Natural killer cell (primary cell): Measurements from ENCODE around the gene ME1. TPM values are rescaled to one million over a fixed set of nuclear protein-coding genes. Genes with fewer than 3 reads are reported as not detected.

Experiments used
- ATAC-seq, 3 donors: fragments of 150-1000 bp in 2 of 3; fragments of 200-7000 bp in 1 of 3; cut with Tn5 transposase; 1 replicate in 1 of 3; 2 replicates in 2 of 3; pipeline ENCODE4 v1.10.0; 2021; ENCODE audit warnings: mild to moderate bottlenecking in 2 of 3, moderate library complexity in 2 of 3
- DNase-seq, 2 donors: peaks; one replicate each; pipeline versions ENCODE4 v3.0.0 to v3.0.0-alpha.2; 2013 to 2021; ENCODE audit warnings: mixed read lengths in 1 of 2
- H3K27ac ChIP-seq: one replicate; pipeline ENCODE4 v1.5.1; 2013; ENCODE audit warnings: mild to moderate bottlenecking, low read length
- H3K27me3 ChIP-seq: one replicate; pipeline ENCODE4 v1.6.1; 2013; ENCODE audit warnings: low read length; ENCODE audit not compliant: control insufficient read depth, insufficient read depth
- H3K36me3 ChIP-seq: one replicate; pipeline ENCODE4 v1.6.1; 2013; ENCODE audit warnings: low read length; ENCODE audit not compliant: control insufficient read depth, insufficient read depth
- H3K4me1 ChIP-seq: one replicate; pipeline ENCODE4 v1.6.1; 2013; ENCODE audit warnings: low read length; ENCODE audit not compliant: control insufficient read depth, insufficient read depth
- H3K4me3 ChIP-seq: one replicate; pipeline ENCODE4 v1.5.1; 2013; ENCODE audit warnings: low read length
- H3K9me3 ChIP-seq: one replicate; pipeline ENCODE4 v1.6.1; 2013; ENCODE audit warnings: low read length; ENCODE audit not compliant: control insufficient read depth, insufficient read depth
- H3K27ac Mint-ChIP-seq, 2 donors: one replicate each; pipeline ENCODE4 v1.8.0; 2022; ENCODE audit warnings: mild to moderate bottlenecking in 2 of 2, mixed read lengths in 2 of 2, moderate library complexity in 1 of 2
- H3K27me3 Mint-ChIP-seq, 2 donors: one replicate each; pipeline ENCODE4 v1.8.0; 2022; ENCODE audit warnings: low read depth in 2 of 2, mixed read lengths in 2 of 2
- H3K36me3 Mint-ChIP-seq: one replicate; pipeline ENCODE4 v1.8.0; 2022; ENCODE audit warnings: mixed read lengths
- H3K4me1 Mint-ChIP-seq, 2 donors: one replicate each; pipeline ENCODE4 v1.8.0; 2022; ENCODE audit warnings: mixed read lengths in 2 of 2
- H3K4me3 Mint-ChIP-seq: one replicate; pipeline ENCODE4 v1.8.0; 2022; ENCODE audit warnings: mild to moderate bottlenecking, moderate library complexity, mixed read lengths
- H3K9me3 Mint-ChIP-seq, 2 donors: one replicate each; pipeline ENCODE4 v1.8.0; 2022; ENCODE audit warnings: mixed read lengths in 2 of 2
- CTCF ChIP-seq: fragments of 200-600 bp; IDR thresholded peaks from one replicate; pipeline ENCODE4 v1.8.0; 2022; ENCODE audit warnings: antibody characterized with exemption
- WGBS: methylation state at CpG from one replicate; pipeline ENCODE4 v1.1.7; 2013; ENCODE audit warnings: missing lambda C conversion rate; ENCODE audit not compliant: insufficient coverage; 5-methylcytosine and 5-hydroxymethylcytosine counted together
- intact Hi-C: fragments of 100-400 bp; cut with micrococcal nuclease; formaldehyde crosslinking; loops from one replicate; pipeline ENCODE4 v1.14.2; 2022
- total RNA-seq, 4 donors: library from RNA; stranded (reverse); fragments of 120-200 nt in 1 of 4; gene quantifications; one replicate each; pipeline versions ENCODE4 v1.2.3 to v1.2.4, GENCODE V29; 2013 to 2022

ME1 gene
- total RNA-seq, 3 donors from 2014 or later (not counting 1 experiment from before 2014, with no cell fraction given), result 0.14 to 0.32 TPM; not detected in 1

- no peaks in the 10 kb centered on the region for H3K27me3 Mint-ChIP-seq
- Histone ChIP-seq H3K27me3 (no peaks in the 10 kb centered on the region), H3K9me3 (no peaks in the 10 kb centered on the region), H3K4me3 (no peak overlapping the region), H3K36me3 (no peaks in the 10 kb centered on the region), H3K27ac (no peak overlapping the region), H3K4me1 (no peaks in the 10 kb centered on the region)
- no peaks in the 10 kb centered on the region for H3K9me3 Mint-ChIP-seq
- DNase-seq (no peak), ATAC-seq (no peak)
- intact Hi-C loops, result no loop called here
- no peaks in the 10 kb centered on the region for H3K36me3 Mint-ChIP-seq
- no peak overlapping the region for H3K4me3 Mint-ChIP-seq
- H3K4me1 Mint-ChIP-seq, result no peaks in the 10 kb centered on the region
- no peak overlapping the region for H3K27ac Mint-ChIP-seq
- no peak for TF ChIP-seq CTCF
Measured at GRCh38 chr6:83378621-83379388, 52.0 kb downstream of the ME1 start.

DNA sequence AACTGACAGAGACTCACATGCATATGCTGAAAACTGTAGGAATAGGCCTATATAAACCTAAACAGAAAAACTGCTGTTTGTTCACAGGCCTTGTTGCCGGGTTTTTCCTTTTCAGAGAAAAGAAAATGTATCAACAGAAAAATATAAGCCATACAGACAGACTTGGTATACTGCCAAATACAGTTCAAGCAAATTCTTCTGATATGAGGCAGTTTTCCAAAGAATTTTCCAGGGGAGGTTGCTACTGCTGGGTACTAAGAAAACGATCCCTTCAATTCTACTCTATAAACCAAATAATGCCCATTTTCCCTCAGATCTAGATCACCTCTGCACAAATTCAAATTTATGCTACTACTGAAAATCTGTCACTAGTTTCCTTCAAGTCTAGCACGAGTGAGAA, 59.4 kb downstream of the ME1 start:
- no peak for TF ChIP-seq CTCF
- ATAC-seq, result no peak
- Histone ChIP-seq H3K4me1 (no peaks in the 10 kb centered on the region), H3K27ac (no peak overlapping the region), H3K27me3 (no peaks in the 10 kb centered on the region), H3K9me3 (no peaks in the 10 kb centered on the region), H3K4me3 (no peak overlapping the region), H3K36me3 (no peaks in the 10 kb centered on the region)
- Mint-ChIP-seq H3K36me3 (no peaks in the 10 kb centered on the region), H3K27me3 (peaks cover 0 to 2% of the 10 kb centered on the region in 2 donors), H3K4me3 (no peak overlapping the region), H3K4me1 (no peaks in the 10 kb centered on the region), H3K27ac (no peak overlapping the region), H3K9me3 (no peaks in the 10 kb centered on the region)
- DNase-seq, result no peak
- 43% methylated on average over 2 of the region's 3 CpGs for WGBS
- intact Hi-C loops, result no loop called here

- Mint-ChIP-seq H3K4me1 (no peaks in the 10 kb centered on the region), H3K27ac (no peak overlapping the region), H3K4me3 (no peak overlapping the region), H3K36me3 (no peaks in the 10 kb centered on the region), H3K9me3 (no peaks in the 10 kb centered on the region), H3K27me3 (peaks cover 0 to 2% of the 10 kb centered on the region in 2 donors)
- DNase-seq (no peak), ATAC-seq (no peak)
- no peaks in the 10 kb centered on the region for H3K4me1 ChIP-seq
- H3K9me3 ChIP-seq, result no peaks in the 10 kb centered on the region
- no peak overlapping the region for H3K4me3 ChIP-seq
- H3K27ac ChIP-seq, result no peak overlapping the region
- H3K36me3 ChIP-seq, result no peaks in the 10 kb centered on the region
- intact Hi-C loops, result no loop called here
- H3K27me3 ChIP-seq, result no peaks in the 10 kb centered on the region
- 93% methylated on average over 1 of the region's 3 CpGs for WGBS
- no peak for TF ChIP-seq CTCF
Measured at GRCh38 chr6:83370567-83370966, 60.3 kb downstream of the ME1 start.

- H3K4me3 Mint-ChIP-seq, result no peak overlapping the region
- H3K36me3 Mint-ChIP-seq, result no peaks in the 10 kb centered on the region
- no peak for TF ChIP-seq CTCF
Measured at GRCh38 chr6:83369692-83370091, 61.2 kb downstream of the ME1 start.

More at GRCh38 chr6:83369692-83370091, 61.2 kb downstream of the ME1 start:
- intact Hi-C loops, result no loop called here
- Histone ChIP-seq H3K4me3 (no peak overlapping the region), H3K36me3 (no peaks in the 10 kb centered on the region), H3K27me3 (no peaks in the 10 kb centered on the region), H3K27ac (no peak overlapping the region), H3K9me3 (no peaks in the 10 kb centered on the region), H3K4me1 (no peaks in the 10 kb centered on the region)
- Mint-ChIP-seq H3K4me1 (no peaks in the 10 kb centered on the region), H3K27me3 (peaks cover 0 to 2% of the 10 kb centered on the region in 2 donors), H3K27ac (no peak overlapping the region), H3K9me3 (no peaks in the 10 kb centered on the region)
- WGBS, result no CpG with 5 or more reads among the region's 3 CpGs
- DNase-seq (no peak), ATAC-seq (no peak)
